H1 (cell line): ENCODE data around the gene HM13. TPM values are rescaled to one million over a fixed set of nuclear protein-coding genes. Genes with fewer than 3 reads are reported as not detected.
"Not testable (repeated sequence)": the region's sequence is repeated elsewhere in the genome, so short reads cannot be mapped to it uniquely, and the experiment has no call there.

Experiments
- CTCF ChIA-PET: fragments of 300-600 bp; sonication (Branson Sonifier 250); formaldehyde crosslinking; loops from one replicate; lab custom pipeline; 2021; ENCODE audit not compliant: partially characterized antibody; lab: Charles Lee
- POLR2A ChIA-PET: fragments of 300-600 bp; sonication (Branson Sonifier 250); formaldehyde crosslinking; loops from one replicate; lab custom pipeline; 2021; ENCODE audit warnings: inconsistent platforms; ENCODE audit not compliant: partially characterized antibody; lab: Charles Lee
- DNase-seq, 2 experiments: peaks; one replicate each; pipeline versions ENCODE4 v3.0.0 to v3.0.0-alpha.2; 2010 to 2022; ENCODE audit warnings: low spot score in 2 of 2, low read depth in 1 of 2, mixed read lengths in 1 of 2
- FAIRE-seq: peaks from 2 replicates; lab custom pipeline; 2011; peaks lifted over from hg19 to GRCh38; lab: Jason Lieb, UNC
- H2AFZ ChIP-seq: 2 replicates; pipeline ENCODE4 v1.8.1; 2012; ENCODE audit warnings: low read length, inconsistent platforms
- H2AK5ac ChIP-seq: 2 replicates; pipeline ENCODE4 v1.6.1; 2013; ENCODE audit warnings: low read depth, low read length
- H2BK120ac ChIP-seq: replicated peaks from 2 replicates; pipeline ENCODE3; 2013; ENCODE audit warnings: low read depth, low read length, inconsistent platforms
- H2BK12ac ChIP-seq: 2 replicates; pipeline ENCODE4 v1.6.1; 2013; ENCODE audit warnings: low read depth, low read length
- H2BK15ac ChIP-seq: 2 replicates; pipeline ENCODE4 v1.6.1; 2013; ENCODE audit warnings: low read length
- H2BK20ac ChIP-seq: 2 replicates; pipeline ENCODE4 v1.6.1; 2013; ENCODE audit warnings: low read length
- H2BK5ac ChIP-seq: 2 replicates; pipeline ENCODE4 v1.6.1; 2013; ENCODE audit warnings: low read depth, low read length
- H3K14ac ChIP-seq: 2 replicates; pipeline ENCODE4 v1.6.1; 2013; ENCODE audit warnings: inconsistent platforms; ENCODE audit not compliant: insufficient read length
- H3K18ac ChIP-seq: 2 replicates; pipeline ENCODE4 v1.6.1; 2013; ENCODE audit warnings: low read length; ENCODE audit errors: extremely low read depth
- H3K23ac ChIP-seq: 2 replicates; pipeline ENCODE4 v1.6.1; 2013; ENCODE audit warnings: inconsistent platforms; ENCODE audit not compliant: insufficient read length
- H3K23me2 ChIP-seq: 2 replicates; pipeline ENCODE4 v1.6.1; 2013; ENCODE audit warnings: low read depth, low read length
- H3K27ac ChIP-seq: 2 replicates; pipeline ENCODE4 v1.6.1; 2011; ENCODE audit warnings: low read depth, low read length, inconsistent platforms
- H3K27me3 ChIP-seq, 4 experiments: replicated peaks in 1 of 4; 1 replicate in 1 of 4; 2 replicates in 3 of 4; pipeline versions ENCODE4 v1.6.1 to v1.8.1; 2011 to 2013; ENCODE audit warnings: low read length in 3 of 4, mild to moderate bottlenecking in 3 of 4, inconsistent platforms in 2 of 4, mixed read lengths in 2 of 4, moderate library complexity in 1 of 4; ENCODE audit not compliant: control insufficient read depth in 3 of 4, insufficient read depth in 3 of 4; ENCODE audit errors: extremely low read depth in 1 of 4
- H3K36me3 ChIP-seq, 4 experiments: 2 replicates each; pipeline versions ENCODE4 v1.6.1 to v1.8.1; 2011 to 2013; ENCODE audit warnings: mild to moderate bottlenecking in 4 of 4, low read length in 3 of 4, moderate library complexity in 2 of 4, control low read depth in 1 of 4, inconsistent platforms in 1 of 4; ENCODE audit not compliant: insufficient read depth in 4 of 4, control insufficient read depth in 2 of 4
- H3K4ac ChIP-seq: replicated peaks from 2 replicates; pipeline ENCODE3; 2013; ENCODE audit warnings: low read length, low read depth, mixed read lengths, inconsistent platforms; ENCODE audit not compliant: insufficient read length
- H3K4me1 ChIP-seq, 4 experiments: replicated peaks in 1 of 4; 1 replicate in 1 of 4; 2 replicates in 3 of 4; pipeline versions ENCODE4 v1.6.1 to v1.8.1; 2011 to 2013; ENCODE audit warnings: low read length in 3 of 4, inconsistent platforms in 2 of 4, mixed read lengths in 1 of 4; ENCODE audit not compliant: insufficient read depth in 4 of 4, control insufficient read depth in 3 of 4
- H3K4me2 ChIP-seq, 2 experiments: 2 replicates each; pipeline versions ENCODE4 v1.6.1 to v1.8.1; 2011 to 2013; ENCODE audit warnings: low read depth in 2 of 2, low read length in 2 of 2, control low read depth in 1 of 2, inconsistent platforms in 1 of 2, mild to moderate bottlenecking in 1 of 2; ENCODE audit not compliant: insufficient read depth in 1 of 2
- H3K4me3 ChIP-seq, 4 experiments: fragments of 200-600, 300-600 bp in 1 of 4; sonication (generic), shearing (Covaris generic), sonication (Bioruptor Twin) in 1 of 4; 2 replicates each; pipeline versions ENCODE4 v1.5.1 to v1.8.1; 2011 to 2016; ENCODE audit warnings: low read length in 4 of 4, low read depth in 3 of 4, control low read depth in 2 of 4, inconsistent platforms in 2 of 4, mild to moderate bottlenecking in 2 of 4, mixed read lengths in 1 of 4, moderate library complexity in 1 of 4; ENCODE audit not compliant: insufficient read depth in 2 of 4; ENCODE audit errors: extremely low read depth in 1 of 4
- H3K56ac ChIP-seq: replicated peaks from 2 replicates; pipeline ENCODE3; 2013; ENCODE audit warnings: low read depth, mild to moderate bottlenecking, mixed read lengths, low read length, inconsistent platforms; ENCODE audit not compliant: insufficient read length
- H3K79me1 ChIP-seq: 2 replicates; pipeline ENCODE4 v1.6.1; 2013; ENCODE audit warnings: low read depth, low read length, control low read depth
- H3K79me2 ChIP-seq, 2 experiments: 2 replicates each; pipeline versions ENCODE4 v1.6.1 to v1.8.1; 2012 to 2013; ENCODE audit warnings: low read length in 2 of 2, mild to moderate bottlenecking in 2 of 2, inconsistent platforms in 1 of 2; ENCODE audit not compliant: insufficient read depth in 2 of 2, control insufficient read depth in 1 of 2
- H3K9ac ChIP-seq, 4 experiments: replicated peaks in 1 of 4; 1 replicate in 1 of 4; 2 replicates in 3 of 4; pipeline versions ENCODE4 v1.6.1 to v1.8.1; 2011 to 2013; ENCODE audit warnings: low read depth in 3 of 4, low read length in 3 of 4, control low read depth in 2 of 4, mild to moderate bottlenecking in 2 of 4, moderate library complexity in 2 of 4, inconsistent platforms in 1 of 4; ENCODE audit errors: extremely low read depth in 1 of 4
- H3K9me3 ChIP-seq, 2 experiments: 2 replicates each; pipeline versions ENCODE4 v1.6.1 to v1.8.1; 2012 to 2013; ENCODE audit warnings: mild to moderate bottlenecking in 2 of 2, moderate library complexity in 2 of 2, control low read depth in 1 of 2, inconsistent platforms in 1 of 2, low read depth in 1 of 2, low read length in 1 of 2, mixed read lengths in 1 of 2; ENCODE audit not compliant: insufficient read depth in 2 of 2
- H4K20me1 ChIP-seq, 2 experiments: replicated peaks in 1 of 2; 2 replicates each; pipeline versions ENCODE3 to v1.8.1; 2011 to 2013; ENCODE audit warnings: inconsistent platforms in 2 of 2, low read length in 2 of 2, mild to moderate bottlenecking in 1 of 2; ENCODE audit not compliant: insufficient read depth in 2 of 2, control insufficient read depth in 1 of 2
- H4K5ac ChIP-seq: 2 replicates; pipeline ENCODE4 v1.6.1; 2013; ENCODE audit warnings: low read length, low read depth, mixed read lengths, inconsistent platforms; ENCODE audit not compliant: insufficient read length
- H4K8ac ChIP-seq: 2 replicates; pipeline ENCODE4 v1.8.0; 2013; ENCODE audit warnings: mild to moderate bottlenecking, moderate library complexity, low read length, inconsistent platforms; ENCODE audit not compliant: insufficient read depth; ENCODE audit errors: extremely low read depth
- H4K91ac ChIP-seq: replicated peaks from 2 replicates; pipeline ENCODE3; 2013; ENCODE audit warnings: low read length, mixed read lengths, inconsistent platforms; ENCODE audit not compliant: insufficient read length
- CBX8 ChIP-seq: fragments of 300-800, 300-1000 bp; sonication (generic); IDR thresholded peaks from 2 replicates; pipeline ENCODE4 v1.7.1; 2016; ENCODE audit warnings: low read depth, low read length, borderline replicate concordance
- TAF1 ChIP-seq: IDR thresholded peaks from 2 replicates; pipeline ENCODE4 v1.6.1; 2011; ENCODE audit warnings: mild to moderate bottlenecking, low read depth, low read length
- TEAD4 ChIP-seq: IDR thresholded peaks from 2 replicates; pipeline ENCODE4 v1.6.1; 2012; ENCODE audit warnings: low read depth, low read length, inconsistent platforms, mixed read lengths
- WGBS, 2 experiments: shearing (Covaris generic) in 1 of 2; methylation state at CpG; one replicate each; pipeline versions ENCODE4 v1.1.6 to v1.1.7; 2013 to 2015; ENCODE audit warnings: low lambda C conversion rate in 2 of 2, mixed read lengths in 2 of 2, inconsistent platforms in 1 of 2, low coverage in 1 of 2, missing lambda C conversion rate in 1 of 2; ENCODE audit not compliant: insufficient replicate concordance in 2 of 2, insufficient coverage in 1 of 2, insufficient read length in 1 of 2; ENCODE audit errors: extremely low coverage in 1 of 2, missing lambda C conversion rate in 1 of 2; 5-methylcytosine and 5-hydroxymethylcytosine counted together
- polyA plus RNA-seq, 7 experiments: library from polyadenylated mRNA; depleted of rRNA in 3 of 7; stranded (reverse) in 5 of 7; unstranded in 2 of 7; fragments of >200 nt in 5 of 7; fragments of 200-250 nt in 2 of 7; gene quantifications; 1 replicate in 5 of 7; 2 replicates in 1 of 7; 4 replicates in 1 of 7; pipeline versions ENCODE4 v1.2.1 to v1.2.3, GENCODE V29; 2011 to 2013; ENCODE audit warnings: missing spikeins in 2 of 7, mixed read lengths in 2 of 7
- total RNA-seq: library from RNA; stranded (reverse); fragmentation: NEBNext Ultra II Directional; extraction: Animal tissue kit (Norgen Biotek cat#: 25700); gene quantifications from 2 replicates; pipeline ENCODE4 v1.2.1, GENCODE V29; 2021

The HM13 gene
- total and polyA plus RNA-seq, 2 of the 8 experiments (the other 6 are each of a cell fraction or from before 2014, with no cell fraction given): 118 to 183 TPM

DNA sequence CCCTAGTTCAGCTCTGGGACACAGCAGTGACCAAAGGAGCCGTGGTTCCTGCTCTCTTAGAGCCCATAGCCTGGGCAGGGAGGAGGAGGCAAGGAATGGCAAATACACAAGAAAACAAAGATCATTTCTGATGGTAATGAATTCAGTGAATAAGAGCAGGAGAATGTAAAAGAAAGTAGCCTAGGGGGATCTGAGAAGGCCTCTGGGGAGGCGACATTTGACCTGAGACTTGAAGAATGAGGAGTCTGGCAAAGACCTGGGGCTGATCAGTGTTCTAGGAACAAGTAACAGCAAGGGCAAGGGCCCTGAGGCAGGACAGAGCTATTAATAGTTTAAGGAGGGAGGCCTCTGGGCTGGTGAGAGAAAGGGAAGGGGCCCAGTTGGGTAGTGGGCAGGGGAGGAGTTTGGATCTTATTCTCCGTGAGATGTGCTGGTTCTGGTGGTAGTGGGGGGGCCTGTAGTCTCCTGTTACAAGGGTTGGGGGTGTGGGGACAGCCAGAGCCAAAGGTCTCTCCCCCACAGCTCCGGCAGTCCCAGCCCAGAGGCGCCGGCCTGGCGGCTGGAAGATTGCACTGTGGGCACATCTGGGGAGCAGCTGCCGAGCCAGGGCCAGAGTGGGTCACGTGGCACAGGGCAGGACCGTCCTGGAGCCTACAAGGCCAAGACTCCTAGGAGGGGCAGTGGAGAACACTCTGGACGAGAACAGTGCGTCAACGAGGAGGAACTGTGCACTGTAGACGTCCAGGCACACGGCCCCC is 81.6 kb downstream of the HM13 start (continued):
- no peak for TF ChIP-seq CBX8
- peak; percentile 73; the same call in 1 of the 2 replicates for TF ChIP-seq TEAD4
- TF ChIP-seq TAF1: peak; percentile 61

DNA sequence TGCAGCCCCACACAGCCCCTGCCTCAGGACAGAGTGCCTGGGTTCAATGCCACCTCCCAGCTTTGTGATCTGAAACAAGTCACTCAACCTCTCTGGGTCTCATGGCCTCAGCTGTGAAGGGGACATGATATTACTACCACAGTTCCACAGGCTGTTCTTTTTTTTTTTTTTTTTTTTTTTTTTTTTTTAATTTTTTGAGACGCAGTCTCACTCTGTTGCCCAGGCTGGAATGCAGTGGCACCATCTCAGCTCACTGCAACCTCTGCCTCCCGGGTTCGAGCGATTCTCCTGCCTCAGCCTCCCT is 82.1 kb downstream of the HM13 start:
- ChIA-PET POLR2A (interaction anchor here (1.5 to 26.1 kb wide), 5 partner anchors 10 to 44 kb away, joined by 4 to 1033 read pairs (median 48); partner anchors contain the start of gene ID1), CTCF (interaction anchor here (0.6 to 32.8 kb wide), 6 partner anchors 10 to 93 kb away, joined by 3 to 1559 read pairs (median 3); no protein-coding TSS in a partner anchor)
- not testable (repeated sequence) for H3K23me2 ChIP-seq, H3K9me3 ChIP-seq, H4K20me1 ChIP-seq, H3K27me3 ChIP-seq, FAIRE-seq, H3K14ac ChIP-seq, H3K23ac ChIP-seq, H3K79me2 ChIP-seq, H3K36me3 ChIP-seq, H3K79me1 ChIP-seq, H2AFZ ChIP-seq, DNase-seq
- Histone ChIP-seq H3K4me1 (peaks cover 19 to 27% (median 20%) of the 10 kb centered on the region in 4 experiments), H2BK120ac (peak overlapping the region; percentile 81), H4K8ac (peak overlapping the region; percentile 91), H2BK20ac (peak overlapping the region; percentile 92), H3K4me2 (peak overlapping the region; percentile 14 to 42; a peak in 1 of 4 replicates), H3K18ac (peak overlapping the region; percentile 100), H3K4me3 (peak overlapping the region in 1 of 4 experiments; percentile 16; a peak in 1 of 8 replicates), H2AK5ac (peak overlapping the region; percentile 97), H2BK15ac (peak overlapping the region; percentile 74; the same call in 1 of the 2 replicates), H3K9ac (peak overlapping the region in 2 of 4 experiments; percentile 25 to 42; a peak in 2 of 7 replicates), H3K27ac (peak overlapping the region; percentile 69; the same call in 1 of the 2 replicates), H2BK12ac (peak overlapping the region; percentile 100), H3K4ac (peak overlapping the region; percentile 30), H3K56ac (peak overlapping the region; percentile 1), H4K91ac (peak overlapping the region; percentile 97), H4K5ac (peak overlapping the region; percentile 72), H2BK5ac (peak overlapping the region; percentile 100)
- WGBS, 2 experiments: 94% methylated on average over 3 of the region's 4 CpGs; no CpG with 5 or more reads in 1 of the 2 experiments
